HG02970 (cell line): Measurements from ENCODE around the gene CD99.
"Not testable (repeated sequence)": the region's sequence is repeated elsewhere in the genome, so short reads cannot be mapped to it uniquely, and the experiment has no call there.

Experiments used
- ATAC-seq: cut with Tn5 transposase; IDR thresholded peaks from one replicate; pipeline ENCODE4 v1.9.1; 2021; ENCODE audit warnings: mild to moderate bottlenecking, moderate library complexity, moderate number of reproducible peaks; ENCODE audit not compliant: unreplicated experiment, low FRiP score

Gene CD99

GRCh38 chrX:2765549-2765830 is 74.4 kb downstream of the CD99 start:
- no peak for ATAC-seq

GRCh38 chrX:2766906-2767305 is 75.8 kb downstream of the CD99 start:
- no peak for ATAC-seq

GRCh38 chrX:2767631-2768455 is 76.7 kb downstream of the CD99 start:
- no peak for ATAC-seq

- no peak for ATAC-seq
Measured at GRCh38 chrX:2769615-2770014, 78.5 kb downstream of the CD99 start.

- ATAC-seq = not testable (repeated sequence)
Measured at GRCh38 chrX:2773166-2774055, 82.3 kb downstream of the CD99 start.

GRCh38 chrX:2774057-2774456 is 83.0 kb downstream of the CD99 start:
- no peak for ATAC-seq

GRCh38 chrX:2774776-2775175 is 83.7 kb downstream of the CD99 start:
- no peak for ATAC-seq

GRCh38 chrX:2780472-2781225 is 89.6 kb downstream of the CD99 start:
- not testable (repeated sequence) for ATAC-seq

GRCh38 chrX:2781226-2781571 is 90.1 kb downstream of the CD99 start:
- ATAC-seq = no peak

GRCh38 chrX:2781698-2782097 is 90.6 kb downstream of the CD99 start:
- no peak for ATAC-seq

- no peak for ATAC-seq
Measured at GRCh38 chrX:2782171-2782570, 91.1 kb downstream of the CD99 start.

GRCh38 chrX:2782778-2783177 is 91.7 kb downstream of the CD99 start:
- ATAC-seq = no peak

GRCh38 chrX:2784026-2784425 is 92.9 kb downstream of the CD99 start:
- no peak for ATAC-seq

GRCh38 chrX:2785538-2785937 is 94.4 kb downstream of the CD99 start:
- ATAC-seq = no peak

GRCh38 chrX:2788980-2789379 is 97.9 kb downstream of the CD99 start:
- no peak for ATAC-seq

- no peak for ATAC-seq
Measured at GRCh38 chrX:2789569-2789968, 98.5 kb downstream of the CD99 start.
